GM21737 (cell line): Measurements from ENCODE around the gene ITPK1.
"Not testable (repeated sequence)": the region's sequence is repeated elsewhere in the genome, so short reads cannot be mapped to it uniquely, and the experiment has no call there.

ENCODE experiments used
- ATAC-seq: cut with Tn5 transposase; IDR thresholded peaks from one replicate; pipeline ENCODE4 v1.9.1; 2021; ENCODE audit warnings: mild to moderate bottlenecking, moderate library complexity; ENCODE audit not compliant: unreplicated experiment

The ITPK1 gene

DNA sequence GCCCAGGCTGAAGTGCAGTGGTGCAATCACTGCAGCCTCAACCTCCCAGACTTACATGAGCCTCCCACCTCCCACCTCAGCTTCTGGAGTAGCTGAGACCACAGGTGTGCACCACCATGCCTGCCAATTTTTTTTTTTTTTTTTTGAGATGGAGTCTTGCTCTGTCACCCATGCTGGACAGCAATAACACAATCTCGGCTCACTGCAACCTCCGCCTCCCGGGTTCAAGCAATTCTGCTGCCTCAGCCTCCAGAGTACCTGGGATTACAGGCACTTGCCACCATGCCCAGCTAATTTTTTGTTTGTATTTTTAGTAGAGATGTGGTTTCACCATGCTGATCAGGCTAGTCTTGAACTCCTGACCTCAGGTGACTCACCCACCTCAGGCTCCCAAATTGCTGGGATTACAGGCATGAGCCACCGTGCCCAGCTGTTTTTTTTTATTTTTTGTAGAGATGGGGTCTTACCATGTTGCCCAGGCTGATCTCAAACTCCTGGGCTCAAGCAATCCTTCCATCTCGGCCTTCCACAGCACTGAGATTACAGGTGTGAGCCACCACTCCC lies 15.6 kb upstream of the ITPK1 start:
- not testable (repeated sequence) for ATAC-seq

DNA sequence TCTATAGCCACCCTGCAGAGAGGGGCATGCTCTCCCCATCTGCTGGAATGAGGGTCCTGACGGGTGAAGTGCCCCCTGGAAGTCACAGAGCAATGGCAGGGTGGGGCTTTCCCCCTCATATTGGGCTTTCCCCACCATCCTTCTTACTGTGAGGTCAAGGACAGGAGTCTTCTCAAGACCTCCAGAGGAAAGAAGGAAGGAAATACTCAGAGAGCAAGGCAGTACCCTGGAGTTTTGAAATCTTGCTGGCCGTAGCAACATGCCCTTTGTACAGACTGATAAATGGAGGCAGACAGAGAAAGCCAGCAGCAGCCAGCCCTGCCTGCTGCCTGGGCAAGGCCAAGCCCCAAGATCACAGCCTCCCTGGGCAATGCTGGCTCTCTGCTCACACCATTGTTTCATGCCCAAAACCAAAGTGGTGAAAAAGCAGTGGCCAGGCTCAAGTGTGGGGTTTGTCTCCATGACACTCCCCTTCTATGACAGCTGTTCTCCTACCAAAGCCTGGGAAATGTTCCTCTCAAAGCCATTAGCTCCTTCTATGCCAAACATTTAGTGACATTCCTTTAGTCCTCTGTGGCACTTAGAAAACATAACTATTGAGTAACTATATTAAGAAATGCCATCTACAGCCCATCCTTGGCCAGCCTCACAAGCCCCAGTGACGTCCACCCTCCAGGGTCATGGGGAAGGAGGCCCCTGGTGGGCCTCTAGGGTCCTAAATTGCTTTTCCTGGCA lies 13.2 kb upstream of the ITPK1 start:
- ATAC-seq: no peak

DNA sequence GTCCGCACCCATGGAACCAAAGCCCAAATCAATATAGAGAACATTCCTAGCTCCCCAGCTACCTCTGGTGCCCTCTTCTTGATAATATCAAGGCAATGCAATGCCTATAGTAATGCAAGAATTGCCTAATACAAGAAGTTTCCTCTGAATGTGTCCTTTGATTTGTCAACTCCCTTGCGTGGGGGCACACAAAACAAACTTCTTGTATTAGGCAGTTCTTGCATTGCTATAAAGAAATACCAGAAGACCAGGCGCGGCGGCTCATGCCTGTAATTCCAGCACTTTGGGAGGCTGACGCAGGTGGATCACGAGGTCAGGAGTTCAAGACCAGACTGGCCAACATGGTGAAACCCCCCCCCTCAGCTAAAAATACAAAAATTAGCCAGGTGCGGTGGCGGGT lies 10.4 kb upstream of the ITPK1 start:
- ATAC-seq: no peak

DNA sequence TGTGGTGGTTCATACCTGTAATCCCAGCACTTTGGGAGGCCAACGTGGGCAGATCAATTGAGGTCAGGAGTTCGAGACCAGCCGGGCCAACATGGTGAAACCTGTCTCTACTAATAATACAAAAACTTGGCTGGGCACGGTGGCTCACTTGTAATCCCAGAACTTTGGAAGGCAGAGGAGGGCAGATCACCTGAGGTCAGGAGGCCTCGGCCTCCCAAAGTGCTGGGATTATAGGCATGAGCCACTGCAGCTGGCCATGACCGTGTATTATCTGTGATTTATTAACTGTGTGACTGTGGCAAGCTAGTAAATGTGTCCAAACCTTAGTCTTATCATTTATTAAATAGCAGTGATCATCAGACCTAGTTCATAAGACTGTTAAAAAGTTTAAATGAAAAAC lies 7.1 kb upstream of the ITPK1 start:
- ATAC-seq: no peak

DNA sequence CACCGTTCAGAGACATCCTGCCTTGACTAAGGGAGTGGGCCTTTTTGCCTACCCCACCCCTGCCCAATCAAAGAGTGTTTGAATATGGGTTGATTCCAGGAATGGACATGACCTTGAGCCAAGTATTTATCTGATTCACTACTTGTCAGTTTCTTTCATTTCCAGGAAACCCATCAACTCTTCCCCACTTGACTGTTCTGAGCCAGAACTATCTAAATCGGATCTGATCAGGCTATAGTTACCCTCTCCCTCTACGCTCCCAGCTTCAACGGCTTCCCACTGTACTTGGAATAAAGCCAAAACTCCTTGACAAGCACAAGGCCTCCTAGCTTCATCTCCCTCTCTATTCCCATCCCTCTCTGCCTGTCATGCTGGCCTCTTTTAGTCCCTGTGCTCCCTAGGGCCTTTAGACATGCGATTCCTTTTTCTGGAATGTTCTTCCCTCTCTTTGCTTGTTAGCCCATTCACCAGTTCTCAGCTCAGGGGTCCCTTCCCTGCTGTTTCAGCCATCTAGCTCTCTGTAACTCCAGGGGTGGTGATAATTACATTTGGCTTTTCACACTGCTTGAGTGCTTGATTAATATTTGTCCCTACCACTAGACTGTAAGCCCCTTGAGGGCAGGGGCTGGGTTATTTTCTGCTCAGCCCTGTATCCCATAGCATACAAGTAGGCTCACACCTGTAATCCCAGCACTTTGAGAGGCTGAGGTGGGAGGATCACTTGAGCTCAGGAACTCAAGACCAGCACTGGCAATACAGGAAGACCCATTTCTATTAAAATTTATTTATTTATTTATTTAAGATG lies 5.5 kb upstream of the ITPK1 start:
- no peak for ATAC-seq

DNA sequence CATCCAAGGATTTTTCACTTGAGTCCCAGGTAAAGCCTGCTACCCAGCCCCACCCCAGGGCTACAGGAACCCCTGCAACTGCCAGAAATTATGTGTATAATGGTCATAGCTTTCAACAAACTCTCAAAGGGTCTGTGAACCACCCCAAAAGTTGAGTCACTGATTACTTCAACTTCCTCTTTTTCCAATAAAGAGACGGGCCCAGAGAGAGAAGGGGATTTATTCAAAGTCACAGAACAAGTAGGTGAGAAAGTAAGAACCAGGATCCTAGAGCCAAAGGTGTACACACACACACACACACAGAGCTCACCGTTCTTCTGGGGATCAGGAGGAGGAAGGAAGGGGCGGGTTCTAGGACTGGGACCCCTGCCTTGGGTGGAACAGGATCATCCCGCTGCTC lies 4.8 kb upstream of the ITPK1 start:
- ATAC-seq: no peak

DNA sequence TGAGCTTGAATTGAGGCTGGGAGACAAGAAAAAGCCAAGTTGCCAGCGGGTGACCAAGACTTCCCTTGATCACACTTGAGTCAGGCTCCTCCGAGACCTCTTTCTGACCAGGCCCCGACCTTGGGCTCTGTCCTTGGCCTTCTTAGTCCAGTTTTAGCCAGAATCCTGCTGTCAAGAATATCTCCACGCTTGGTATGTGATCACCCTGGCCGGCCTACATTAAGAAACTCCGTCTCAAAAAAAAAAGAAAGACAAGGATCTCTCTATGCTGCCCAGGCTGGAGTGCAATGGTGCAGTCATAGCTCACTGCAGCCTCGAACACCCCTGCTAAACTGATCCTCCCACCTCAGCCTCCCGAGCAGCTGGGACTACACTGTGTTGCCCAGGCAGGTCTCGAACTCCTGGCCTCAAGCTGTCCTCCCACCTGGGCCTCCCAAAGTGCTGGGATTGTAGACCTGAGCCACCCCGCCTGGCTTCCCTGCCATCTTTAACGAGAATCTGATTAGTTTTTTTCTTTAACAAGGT lies 1.0 kb upstream of the ITPK1 start:
- ATAC-seq: no peak

- peak; percentile 76 for ATAC-seq
Measured at GRCh38 chr14:93115069-93115820, 480 bp downstream of the ITPK1 start.

GRCh38 chr14:93114713-93115068 lies 1.0 kb downstream of the ITPK1 start:
- ATAC-seq: no peak

DNA sequence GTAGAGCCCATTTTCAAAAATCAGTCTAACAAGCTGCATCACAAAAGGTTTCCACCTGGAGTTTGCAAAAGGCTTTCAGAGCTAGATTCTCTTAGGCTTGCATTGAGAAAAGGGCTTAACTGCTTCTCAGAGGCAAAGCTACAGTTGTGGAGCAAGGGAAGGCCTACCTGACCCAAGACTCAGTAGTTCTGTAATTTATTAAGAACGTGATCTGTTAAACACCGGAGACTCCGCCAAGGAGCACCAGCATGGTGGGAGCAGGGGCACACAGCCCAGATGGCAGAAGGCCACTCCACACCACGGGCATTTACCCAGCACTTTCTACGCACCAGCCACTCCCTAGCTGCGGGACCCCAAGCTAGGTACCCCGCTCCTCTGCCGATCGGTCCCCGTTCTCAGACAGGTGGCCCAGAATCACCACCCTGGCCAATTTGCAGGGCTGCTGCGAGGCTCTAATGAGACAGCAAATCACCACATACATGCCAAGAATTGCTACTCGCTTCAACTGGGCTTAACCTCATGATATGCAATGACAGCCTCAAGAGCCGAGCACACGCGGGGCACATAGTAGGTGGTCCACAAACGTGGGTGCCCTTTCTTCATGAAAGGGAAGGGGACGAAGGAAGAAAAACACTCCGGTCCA lies 1.5 kb downstream of the ITPK1 start:
- no peak for ATAC-seq

- no peak for ATAC-seq
Measured at GRCh38 chr14:93113678-93114067, 2.1 kb downstream of the ITPK1 start.

DNA sequence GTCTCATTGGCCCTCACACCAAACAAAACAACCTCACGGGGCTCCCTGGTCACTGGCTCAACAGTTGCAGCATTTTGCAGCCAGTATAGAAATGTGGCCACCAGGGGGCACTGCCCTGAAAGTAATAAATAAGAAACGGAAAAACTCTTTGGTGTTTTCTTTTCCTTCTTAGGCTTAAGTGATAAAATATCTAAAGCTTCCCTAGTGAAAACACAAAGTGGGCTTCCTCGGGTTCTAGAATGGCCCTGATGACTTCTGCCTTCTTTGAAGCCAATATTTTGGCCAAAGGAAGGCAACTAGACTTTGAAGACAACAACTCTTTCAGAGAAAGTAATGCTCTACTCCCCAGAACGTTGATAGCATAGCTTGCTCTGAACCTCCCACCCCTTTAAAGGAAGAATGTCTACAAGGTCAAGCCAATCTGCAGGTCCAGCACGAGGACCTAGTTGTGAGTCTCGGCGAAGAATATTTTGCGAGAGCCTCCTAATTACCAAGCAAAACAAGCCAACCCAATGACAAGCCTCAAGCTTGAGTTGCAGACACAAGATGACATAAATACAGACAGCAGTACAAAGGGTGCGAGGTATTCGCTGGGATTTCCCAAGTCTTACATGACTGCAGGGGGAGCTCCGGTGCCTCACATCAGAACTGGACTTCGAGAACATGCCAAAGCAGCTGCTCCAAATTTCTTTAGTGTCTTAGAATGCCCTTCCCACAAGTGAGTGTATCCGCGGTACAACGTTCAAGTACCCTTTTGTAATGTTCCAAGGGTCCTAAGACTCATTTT lies 2.6 kb downstream of the ITPK1 start:
- ATAC-seq: no peak

DNA sequence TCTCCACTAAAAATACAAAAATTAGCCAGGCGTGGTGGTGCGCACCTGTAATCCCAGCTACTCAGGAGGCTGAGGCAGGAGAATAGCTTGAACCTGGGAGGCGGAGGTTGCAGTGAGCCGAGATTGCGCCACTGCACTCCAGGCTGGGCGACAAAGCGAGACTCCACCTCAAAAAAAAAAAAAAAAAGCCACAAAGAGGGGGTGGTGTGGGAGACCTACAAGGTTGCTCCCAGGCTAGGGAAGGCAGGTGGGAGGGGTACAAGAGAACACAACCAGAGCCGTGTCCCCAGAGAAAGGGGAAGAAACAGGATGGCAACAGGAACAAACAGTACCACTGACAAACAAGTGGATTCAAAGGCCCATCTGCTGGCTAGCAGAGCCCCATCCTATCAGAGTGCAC lies 4.2 kb downstream of the ITPK1 start:
- ATAC-seq: not testable (repeated sequence)

GRCh38 chr14:93110856-93111419 lies 4.8 kb downstream of the ITPK1 start:
- no peak for ATAC-seq

- no peak for ATAC-seq
Measured at GRCh38 chr14:93109572-93110481, 5.9 kb downstream of the ITPK1 start.

GRCh38 chr14:93108105-93108504 lies 7.6 kb downstream of the ITPK1 start:
- no peak for ATAC-seq

GRCh38 chr14:93107453-93107852 lies 8.3 kb downstream of the ITPK1 start:
- no peak for ATAC-seq

GRCh38 chr14:93106541-93107156 lies 9.1 kb downstream of the ITPK1 start:
- no peak for ATAC-seq
